Measurements from ENCODE around the gene USP53.
A peak's percentile ranks its signal among the peaks of the same experiment; 100 is the strongest.
"Not testable (repeated sequence)": the region's sequence is repeated elsewhere in the genome, so short reads cannot be mapped to it uniquely, and the experiment has no call there.

Gene USP53

DNA sequence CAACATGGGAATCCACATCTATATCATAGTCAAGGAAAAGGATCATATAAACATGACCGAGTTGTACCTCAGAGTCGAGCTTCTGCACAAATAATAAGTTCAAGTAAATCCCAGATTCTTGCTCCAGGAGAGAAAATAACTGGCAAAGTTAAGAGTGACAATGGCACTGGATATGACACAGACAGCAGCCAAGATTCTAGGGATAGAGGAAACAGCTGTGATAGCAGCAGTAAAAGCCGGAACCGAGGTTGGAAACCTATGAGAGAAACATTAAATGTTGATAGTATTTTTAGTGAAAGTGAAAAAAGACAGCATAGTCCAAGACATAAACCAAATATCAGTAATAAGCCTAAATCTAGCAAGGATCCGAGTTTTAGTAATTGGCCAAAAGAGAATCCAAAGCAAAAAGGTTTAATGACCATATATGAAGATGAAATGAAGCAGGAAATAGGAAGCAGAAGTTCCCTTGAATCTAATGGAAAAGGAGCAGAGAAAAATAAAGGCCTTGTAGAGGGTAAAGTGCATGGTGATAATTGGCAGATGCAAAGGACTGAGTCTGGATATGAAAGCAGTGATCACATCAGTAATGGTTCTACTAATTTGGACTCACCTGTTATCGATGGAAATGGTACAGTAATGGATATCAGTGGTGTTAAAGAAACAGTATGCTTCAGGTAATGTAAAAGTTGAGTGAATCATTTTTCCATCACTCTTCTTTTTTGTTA lies 59.0 kb downstream of the USP53 start:
- no peak for DNase-seq (ENCODE audit: low read depth, low spot score)

DNA sequence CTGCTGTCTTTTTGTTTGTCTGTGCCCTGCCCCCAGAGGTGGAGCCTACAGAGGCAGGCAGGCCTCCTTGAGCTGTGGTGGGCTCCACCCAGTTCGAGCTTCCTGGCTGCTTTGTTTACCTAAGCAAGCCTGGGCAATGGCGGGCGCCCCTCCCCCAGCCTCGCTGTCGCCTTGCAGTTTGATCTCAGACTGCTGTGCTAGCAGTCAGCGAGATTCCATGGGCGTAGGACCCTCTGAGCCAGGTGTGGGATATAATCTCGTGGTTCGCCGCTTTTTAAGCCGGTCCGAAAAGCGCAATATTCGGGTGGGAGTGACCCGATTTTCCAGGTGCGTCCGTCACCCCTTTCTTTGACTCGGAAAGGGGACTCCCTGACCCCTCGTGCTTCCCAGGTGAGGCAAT lies 67.0 kb downstream of the USP53 start:
- DNase-seq (ENCODE audit: low read depth, low spot score), result not testable (repeated sequence)

GRCh38 chr4:119279945-119280344 lies 67.4 kb downstream of the USP53 start:
- not testable (repeated sequence) for DNase-seq (ENCODE audit: low read depth, low spot score)

GRCh38 chr4:119281393-119281792 lies 68.9 kb downstream of the USP53 start:
- DNase-seq (ENCODE audit: low read depth, low spot score), result no peak

DNA sequence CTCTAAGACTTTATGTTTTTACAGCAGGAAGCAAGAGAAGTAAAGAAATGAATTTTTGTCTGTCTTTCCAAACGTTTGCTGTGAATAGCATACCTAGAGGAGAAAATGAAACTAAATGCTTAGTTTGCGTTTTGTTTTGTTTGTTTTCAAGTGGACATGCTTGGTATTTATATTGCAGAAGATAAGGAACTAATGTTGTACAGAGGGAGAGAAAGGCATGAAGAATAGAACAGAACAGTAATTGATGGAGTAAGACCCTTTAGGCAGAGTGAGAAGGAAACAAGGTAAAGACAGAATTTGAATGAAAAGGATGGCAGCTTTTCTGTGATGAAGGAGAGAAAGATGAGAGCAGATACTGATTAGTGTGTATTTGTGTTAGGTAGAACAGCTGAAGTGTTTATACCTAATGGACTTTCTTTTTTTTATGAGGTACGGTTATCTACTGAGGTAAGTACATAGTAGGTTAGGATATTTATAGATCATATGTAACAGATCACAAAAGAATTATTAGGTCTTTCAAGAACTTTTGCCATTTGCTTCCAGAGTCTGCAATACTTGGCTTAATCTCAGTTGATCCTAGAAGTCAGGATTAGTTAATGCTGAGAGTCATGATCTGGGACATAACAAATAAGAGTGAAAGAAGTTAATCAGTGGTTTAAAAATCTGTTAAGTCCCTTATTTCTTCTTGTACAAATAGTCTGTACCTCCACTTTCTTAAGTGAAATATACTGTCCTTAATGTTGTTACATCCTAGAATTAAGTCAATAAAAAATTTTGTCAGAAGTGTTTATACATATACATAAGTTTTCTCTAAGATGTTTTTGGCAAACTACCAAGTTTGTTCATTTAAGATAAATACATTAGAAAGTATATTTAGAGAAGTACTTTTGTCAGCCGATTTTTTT lies 72.6 kb downstream of the USP53 start:
- DNase-seq (ENCODE audit: low read depth, low spot score), result no peak

GRCh38 chr4:119286377-119287002 lies 74.0 kb downstream of the USP53 start:
- DNase-seq (ENCODE audit: low read depth, low spot score), result no peak

DNA sequence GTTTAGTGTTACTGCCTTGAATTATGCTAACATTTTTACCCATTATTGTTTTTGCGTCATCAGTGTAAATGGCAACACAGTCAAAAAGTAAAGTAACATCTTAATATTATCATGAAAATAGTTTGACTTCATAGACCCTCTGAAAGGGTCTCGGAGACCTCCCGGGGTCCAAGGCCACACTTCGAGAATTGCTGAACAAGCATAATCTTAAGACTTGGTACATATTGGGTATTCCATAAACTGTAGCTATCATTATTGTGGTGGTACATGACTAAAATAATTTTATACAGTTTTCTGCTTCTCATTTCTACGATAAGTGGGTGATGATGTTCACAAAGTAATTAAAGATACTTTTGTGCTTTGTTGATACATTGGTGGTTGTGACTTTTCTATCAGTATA lies 76.8 kb downstream of the USP53 start:
- DNase-seq (ENCODE audit: low read depth, low spot score), result no peak

- no peak for DNase-seq (ENCODE audit: low read depth, low spot score)
These were observed 78.1 kb downstream of the USP53 start for GRCh38 chr4:119290598-119290997.

GRCh38 chr4:119296356-119296755 lies 83.8 kb downstream of the USP53 start:
- DNase-seq (ENCODE audit: low read depth, low spot score), result no peak

- no peak for DNase-seq (ENCODE audit: low read depth, low spot score)
These were observed 85.3 kb downstream of the USP53 start for GRCh38 chr4:119297795-119298194.

GRCh38 chr4:119299260-119299671 lies 86.8 kb downstream of the USP53 start:
- no peak for DNase-seq (ENCODE audit: low read depth, low spot score)

GRCh38 chr4:119299741-119300100 lies 87.2 kb downstream of the USP53 start:
- no peak for DNase-seq (ENCODE audit: low read depth, low spot score)

- peak; percentile 75 for DNase-seq (ENCODE audit: low read depth, low spot score)
These were observed 87.8 kb downstream of the USP53 start for GRCh38 chr4:119300101-119300978.

- no peak for DNase-seq (ENCODE audit: low read depth, low spot score)
These were observed 89.7 kb downstream of the USP53 start for GRCh38 chr4:119302073-119302832.

DNA sequence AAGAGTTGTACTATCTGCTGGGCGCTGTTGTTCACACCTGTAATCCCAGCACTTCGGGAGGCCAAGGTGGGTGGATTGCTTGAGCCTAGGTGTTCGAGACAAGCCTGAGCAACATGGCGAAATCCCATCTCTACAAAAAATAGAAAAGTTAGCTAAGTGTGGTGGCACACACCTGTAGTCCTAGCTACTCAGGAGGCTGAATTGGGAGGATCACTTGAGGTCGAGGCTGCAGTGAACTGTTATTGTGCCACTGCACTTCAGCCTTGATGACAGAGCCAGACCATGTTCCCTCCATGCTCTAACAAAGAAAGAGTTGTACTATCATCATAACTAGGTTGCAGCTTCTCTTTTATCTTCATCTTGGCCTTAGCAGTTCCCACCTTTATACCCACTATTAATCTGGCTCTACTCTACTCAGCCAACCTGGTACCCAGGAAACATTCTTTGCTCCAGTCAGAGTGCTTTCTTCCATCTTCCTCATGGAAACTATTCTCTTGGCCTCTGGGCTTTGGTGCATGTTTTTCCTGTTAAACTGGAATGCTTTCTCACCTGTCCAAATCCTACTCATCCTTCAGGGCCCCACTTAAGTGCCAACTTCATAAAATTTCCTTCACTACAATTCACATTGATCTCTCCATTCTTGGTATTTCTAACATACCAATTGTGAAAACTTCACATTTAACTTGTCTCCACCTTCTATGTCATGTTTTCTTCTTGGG lies 91.2 kb downstream of the USP53 start:
- no peak for DNase-seq (ENCODE audit: low read depth, low spot score)

GRCh38 chr4:119304431-119304830 lies 91.9 kb downstream of the USP53 start:
- no peak for DNase-seq (ENCODE audit: low read depth, low spot score)

- DNase-seq (ENCODE audit: low read depth, low spot score), result no peak
These were observed 95.1 kb downstream of the USP53 start for GRCh38 chr4:119307606-119308005.

- DNase-seq (ENCODE audit: low read depth, low spot score), result no peak
These were observed 98.3 kb downstream of the USP53 start for GRCh38 chr4:119310826-119311225.

DNA sequence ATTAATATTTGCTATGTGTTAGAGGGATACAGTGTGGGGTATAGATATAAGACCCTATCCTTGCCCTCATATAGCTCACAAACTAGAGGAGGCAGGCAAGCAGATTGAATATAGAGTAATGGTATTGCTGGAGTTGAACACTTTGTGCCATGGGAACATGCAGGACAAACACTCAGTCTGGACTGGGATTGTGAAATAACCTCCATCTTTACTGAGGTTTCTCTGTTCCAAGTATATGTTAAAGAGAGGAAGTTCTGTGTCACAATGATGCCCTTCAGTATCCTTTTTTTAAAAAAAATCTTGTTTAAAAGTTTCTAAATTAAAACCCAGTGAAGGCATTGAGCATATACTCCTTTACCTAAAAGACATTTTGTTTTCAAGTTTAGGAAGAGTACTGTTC lies 100.7 kb downstream of the USP53 start:
- no peak for DNase-seq (ENCODE audit: low read depth, low spot score)

DNA sequence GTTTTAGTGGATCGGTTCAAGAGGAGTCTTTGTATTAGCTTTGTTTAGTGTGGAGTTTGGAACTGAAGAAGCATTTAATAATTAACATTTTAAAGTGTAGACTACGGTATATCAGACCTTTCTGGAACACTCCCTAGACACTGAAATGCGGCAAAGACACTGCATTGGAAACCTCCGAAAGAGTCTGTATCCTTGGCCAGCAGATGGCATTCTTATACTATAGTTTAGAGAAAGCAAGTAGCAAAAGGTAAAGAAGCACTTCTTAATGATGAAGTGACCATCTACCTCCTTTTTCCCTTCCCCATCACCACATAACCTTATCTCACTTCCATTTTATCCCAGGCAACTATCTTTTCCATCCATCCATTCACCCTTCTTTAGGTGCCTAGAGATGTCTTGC lies 101.8 kb downstream of the USP53 start:
- no peak for DNase-seq (ENCODE audit: low read depth, low spot score)

All from iPS DF 19.7 (cell line).